Stomach (tissue), 4 donors: ENCODE results near the gene TSPAN33.

ENCODE experiments used
- POLR2A ChIP-seq, 4 donors: fragments of 450-650 bp; IDR thresholded peaks; one replicate each; pipeline ENCODE4 v1.6.1; 2016; ENCODE audit warnings: antibody characterized with exemption in 4 of 4, control low read depth in 2 of 4, mild to moderate bottlenecking in 1 of 4, moderate library complexity in 1 of 4
- POLR2AphosphoS5 ChIP-seq, 3 donors: sonication (generic); formaldehyde crosslinking; IDR thresholded peaks; one replicate each; pipeline ENCODE4 v1.6.1; 2016; ENCODE audit warnings: antibody characterized with exemption in 3 of 3
- TF ChIP-seq, protein P1 (sequence below), 7 experiments: fragments of 450-650 bp in 4 of 7; fragments of 200-600 bp in 3 of 7; sonication (generic) in 3 of 7; IDR thresholded peaks; one replicate each; pipeline ENCODE4 v1.5.1; 2016 to 2019; ENCODE audit warnings: antibody characterized with exemption in 7 of 7, control low read depth in 2 of 7, mild to moderate bottlenecking in 1 of 7

DNA sequence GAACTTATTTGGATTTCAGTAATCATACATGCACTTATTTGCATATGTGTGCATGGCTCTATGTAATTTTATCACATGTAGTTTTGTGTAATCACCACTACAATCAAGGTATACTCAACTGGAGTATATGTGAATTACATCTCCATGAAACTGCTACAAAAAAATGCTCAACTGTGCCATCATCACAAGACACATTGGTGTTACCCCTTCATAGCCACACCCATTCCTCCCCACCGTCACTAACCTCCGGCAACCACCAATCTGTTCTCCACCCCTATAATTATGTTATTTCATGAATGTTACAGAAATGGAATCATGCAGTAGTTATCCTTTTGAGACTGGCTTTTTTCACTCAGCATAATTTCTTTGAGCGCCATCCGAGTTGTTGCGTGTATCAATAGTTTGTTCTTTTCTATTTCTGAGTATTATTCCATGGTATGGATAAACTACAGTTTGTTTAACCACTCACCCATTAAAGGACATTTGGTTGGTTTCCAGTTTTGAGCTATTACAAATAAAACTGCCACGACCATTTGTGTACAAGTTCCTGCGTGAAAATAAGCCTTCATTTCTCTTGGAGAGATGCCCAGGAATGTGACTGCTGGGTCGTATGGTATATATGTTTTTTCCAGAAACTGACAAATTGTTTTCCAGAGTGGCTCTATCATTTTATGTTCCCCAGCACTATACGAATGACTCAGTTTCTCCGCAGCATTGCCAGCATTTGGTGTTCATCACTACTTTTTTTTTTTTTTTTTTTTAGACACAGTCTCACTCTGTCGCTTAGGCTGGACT, 32.6 kb downstream of the TSPAN33 start:
- TF ChIP-seq, protein P1, sequence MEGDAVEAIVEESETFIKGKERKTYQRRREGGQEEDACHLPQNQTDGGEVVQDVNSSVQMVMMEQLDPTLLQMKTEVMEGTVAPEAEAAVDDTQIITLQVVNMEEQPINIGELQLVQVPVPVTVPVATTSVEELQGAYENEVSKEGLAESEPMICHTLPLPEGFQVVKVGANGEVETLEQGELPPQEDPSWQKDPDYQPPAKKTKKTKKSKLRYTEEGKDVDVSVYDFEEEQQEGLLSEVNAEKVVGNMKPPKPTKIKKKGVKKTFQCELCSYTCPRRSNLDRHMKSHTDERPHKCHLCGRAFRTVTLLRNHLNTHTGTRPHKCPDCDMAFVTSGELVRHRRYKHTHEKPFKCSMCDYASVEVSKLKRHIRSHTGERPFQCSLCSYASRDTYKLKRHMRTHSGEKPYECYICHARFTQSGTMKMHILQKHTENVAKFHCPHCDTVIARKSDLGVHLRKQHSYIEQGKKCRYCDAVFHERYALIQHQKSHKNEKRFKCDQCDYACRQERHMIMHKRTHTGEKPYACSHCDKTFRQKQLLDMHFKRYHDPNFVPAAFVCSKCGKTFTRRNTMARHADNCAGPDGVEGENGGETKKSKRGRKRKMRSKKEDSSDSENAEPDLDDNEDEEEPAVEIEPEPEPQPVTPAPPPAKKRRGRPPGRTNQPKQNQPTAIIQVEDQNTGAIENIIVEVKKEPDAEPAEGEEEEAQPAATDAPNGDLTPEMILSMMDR (IDR thresholded peaks at IDR 0.05), result no peak
- TF ChIP-seq POLR2AphosphoS5 (IDR thresholded peaks at IDR 0.05) (no peak), POLR2A (IDR thresholded peaks at IDR 0.05) (no peak)
